H9 (cell line): ENCODE data around the gene FANK1. TPM values are rescaled to one million over a fixed set of nuclear protein-coding genes. Genes with fewer than 3 reads are reported as not detected.

ENCODE experiments used
- DNase-seq: peaks from one replicate; pipeline ENCODE4 v3.0.0-alpha.2; 2017
- H2AFZ ChIP-seq: one replicate; pipeline ENCODE4 v1.6.1; 2013; ENCODE audit warnings: mild to moderate bottlenecking, low read length, control low read depth, moderate library complexity
- H2AK5ac ChIP-seq: 2 replicates; pipeline ENCODE4 v1.6.1; 2013; ENCODE audit warnings: low read length, control low read depth, mixed read lengths; ENCODE audit not compliant: insufficient read length
- H2BK120ac ChIP-seq: one replicate; pipeline ENCODE4 v1.6.1; 2013; ENCODE audit warnings: low read depth, mild to moderate bottlenecking, low read length, control low read depth, inconsistent platforms; ENCODE audit not compliant: poor library complexity, severe bottlenecking
- H2BK12ac ChIP-seq: 2 replicates; pipeline ENCODE4 v1.6.1; 2013; ENCODE audit warnings: low read length, control low read depth, mixed read lengths, low read depth; ENCODE audit not compliant: insufficient read length
- H2BK15ac ChIP-seq: 2 replicates; pipeline ENCODE4 v1.6.1; 2013; ENCODE audit warnings: low read depth, low read length, control low read depth
- H2BK20ac ChIP-seq: one replicate; pipeline ENCODE4 v1.6.1; 2013; ENCODE audit warnings: low read depth, mild to moderate bottlenecking, low read length, control low read depth, inconsistent platforms; ENCODE audit not compliant: poor library complexity, severe bottlenecking
- H2BK5ac ChIP-seq: 2 replicates; pipeline ENCODE4 v1.6.1; 2013; ENCODE audit warnings: low read length, control low read depth, mixed read lengths; ENCODE audit not compliant: insufficient read length
- H3K14ac ChIP-seq: 2 replicates; pipeline ENCODE4 v1.6.1; 2013; ENCODE audit warnings: low read length, control low read depth; ENCODE audit not compliant: insufficient read depth
- H3K18ac ChIP-seq: 2 replicates; pipeline ENCODE4 v1.6.1; 2013; ENCODE audit warnings: low read depth, mild to moderate bottlenecking, mixed read lengths, low read length, control low read depth; ENCODE audit not compliant: insufficient read length
- H3K23ac ChIP-seq: 2 replicates; pipeline ENCODE4 v1.6.1; 2013; ENCODE audit warnings: low read length, control low read depth, mixed read lengths, low read depth; ENCODE audit not compliant: insufficient read length
- H3K23me2 ChIP-seq: 2 replicates; pipeline ENCODE4 v1.6.1; 2013; ENCODE audit warnings: low read depth, mild to moderate bottlenecking, mixed read lengths, low read length, control low read depth; ENCODE audit not compliant: insufficient read length, poor library complexity, severe bottlenecking
- H3K27ac ChIP-seq: 2 replicates; pipeline ENCODE4 v1.5.1; 2013; ENCODE audit warnings: low read length, control low read depth, mixed read lengths, low read depth; ENCODE audit not compliant: insufficient read length
- H3K27me3 ChIP-seq: 2 replicates; pipeline ENCODE4 v1.6.1; 2013; ENCODE audit warnings: low read length, control low read depth, inconsistent platforms; ENCODE audit not compliant: insufficient read depth
- H3K4ac ChIP-seq: 2 replicates; pipeline ENCODE4 v1.6.1; 2013; ENCODE audit warnings: low read depth, mild to moderate bottlenecking, control low read depth, inconsistent platforms, low read length, moderate library complexity
- H3K4me1 ChIP-seq: 2 replicates; pipeline ENCODE4 v1.6.1; 2013; ENCODE audit warnings: low read length, control low read depth, inconsistent platforms; ENCODE audit not compliant: insufficient read depth
- H3K4me2 ChIP-seq: 2 replicates; pipeline ENCODE4 v1.6.1; 2013; ENCODE audit warnings: low read length, control low read depth, mixed read lengths; ENCODE audit not compliant: insufficient read length, insufficient read depth
- H3K56ac ChIP-seq: 2 replicates; pipeline ENCODE4 v1.6.1; 2013; ENCODE audit warnings: low read depth, mild to moderate bottlenecking, mixed read lengths, low read length, control low read depth; ENCODE audit not compliant: insufficient read length
- H3K79me1 ChIP-seq: 2 replicates; pipeline ENCODE4 v1.6.1; 2013; ENCODE audit warnings: low read depth, mild to moderate bottlenecking, moderate library complexity, low read length, control low read depth, inconsistent platforms; ENCODE audit not compliant: insufficient read depth, poor library complexity, severe bottlenecking
- H3K79me2 ChIP-seq: 2 replicates; pipeline ENCODE4 v1.6.1; 2013; ENCODE audit warnings: low read length, control low read depth, inconsistent platforms; ENCODE audit not compliant: insufficient read depth
- H3K9ac ChIP-seq: 2 replicates; pipeline ENCODE4 v1.6.1; 2013; ENCODE audit warnings: low read length, control low read depth, mixed read lengths; ENCODE audit not compliant: insufficient read length; ENCODE audit errors: extremely low read depth
- H3K9me3 ChIP-seq: one replicate; pipeline ENCODE4 v1.6.1; 2013; ENCODE audit warnings: low read depth, low read length, inconsistent platforms; ENCODE audit not compliant: control insufficient read depth
- H3T11ph ChIP-seq: one replicate; pipeline ENCODE4 v1.6.1; 2013; ENCODE audit warnings: mild to moderate bottlenecking, low read length, control low read depth, inconsistent platforms
- H4K20me1 ChIP-seq: one replicate; pipeline ENCODE4 v1.6.1; 2013; ENCODE audit not compliant: control insufficient read depth, insufficient read length, insufficient read depth
- H4K5ac ChIP-seq: 2 replicates; pipeline ENCODE4 v1.6.1; 2013; ENCODE audit warnings: low read depth, mild to moderate bottlenecking, mixed read lengths, low read length, control low read depth; ENCODE audit not compliant: insufficient read length
- H4K8ac ChIP-seq: replicated peaks from 2 replicates; pipeline ENCODE4 v1.6.1; 2013; ENCODE audit warnings: low read length, control low read depth, mixed read lengths, low read depth; ENCODE audit not compliant: insufficient read length
- H4K91ac ChIP-seq: 2 replicates; pipeline ENCODE4 v1.6.1; 2013; ENCODE audit warnings: low read depth, mild to moderate bottlenecking, moderate library complexity, mixed read lengths, low read length, control low read depth; ENCODE audit not compliant: insufficient read length
- H3K27ac Mint-ChIP-seq, 3 experiments: 2 replicates in 2 of 3; 3 replicates in 1 of 3; pipeline ENCODE4 v1.8.0; 2020 to 2021; ENCODE audit warnings: mixed read lengths in 3 of 3, mild to moderate bottlenecking in 1 of 3, moderate library complexity in 1 of 3
- H3K27me3 Mint-ChIP-seq: 2 replicates; pipeline ENCODE4 v1.8.0; 2021; ENCODE audit warnings: low read depth, mild to moderate bottlenecking, moderate library complexity, mixed read lengths
- H3K36me3 Mint-ChIP-seq, 3 experiments: 2 replicates in 2 of 3; 3 replicates in 1 of 3; pipeline ENCODE4 v1.8.0; 2020 to 2021; ENCODE audit warnings: low read depth in 3 of 3, mixed read lengths in 3 of 3; ENCODE audit not compliant: insufficient read depth in 1 of 3
- H3K4me1 Mint-ChIP-seq, 2 experiments: 2 replicates each; pipeline ENCODE4 v1.8.0; 2020; ENCODE audit warnings: mixed read lengths in 2 of 2
- H3K4me3 Mint-ChIP-seq, 2 experiments: 2 replicates in 1 of 2; 3 replicates in 1 of 2; pipeline ENCODE4 v1.8.0; 2020 to 2021; ENCODE audit warnings: mild to moderate bottlenecking in 2 of 2, mixed read lengths in 2 of 2, moderate library complexity in 1 of 2
- H3K9me3 Mint-ChIP-seq, 2 experiments: 2 replicates in 1 of 2; 3 replicates in 1 of 2; pipeline ENCODE4 v1.8.0; 2020; ENCODE audit warnings: mild to moderate bottlenecking in 2 of 2, mixed read lengths in 2 of 2, moderate library complexity in 1 of 2
- CTCF ChIP-seq: fragments of 200-600 bp; sonication (generic); conservative IDR thresholded peaks from 3 replicates; pipeline ENCODE4 v1.8.0; 2021; ENCODE audit warnings: antibody characterized with exemption, mild to moderate bottlenecking
- whole genome bisulfite sequencing: extraction: QIAGEN DNeasy Blood & Tissue Kit; methylation state at CpG from one replicate; pipeline ENCODE4 v1.1.7; 2013; ENCODE audit warnings: missing lambda C conversion rate, low lambda C conversion rate, mixed read lengths; ENCODE audit not compliant: insufficient read length; ENCODE audit errors: extremely low coverage; 5-methylcytosine and 5-hydroxymethylcytosine counted together
- total RNA-seq: library from RNA; stranded (reverse); gene quantifications from 2 replicates; pipeline ENCODE4 v1.2.1, GENCODE V29; 2021

FANK1 gene
- total RNA-seq, 1 experiment from 2014 or later = 0.68 TPM

- Mint-ChIP-seq H3K4me1 (peaks cover 0 to 5% of the 10 kb centered on the region in 2 experiments; a peak in 1 of 4 replicates), H3K27me3 (no peaks in the 10 kb centered on the region), H3K9me3 (no peaks in the 10 kb centered on the region), H3K36me3 (peaks cover 3 to 12% (median 7%) of the 10 kb centered on the region in 3 experiments; a peak in 5 of 7 replicates), H3K4me3 (no peak overlapping the region), H3K27ac (no peak overlapping the region)
- H3K4me1 ChIP-seq = no peaks in the 10 kb centered on the region
- no peak overlapping the region for H3K56ac ChIP-seq
- H3K27me3 ChIP-seq = no peaks in the 10 kb centered on the region
- H2BK5ac ChIP-seq = no peak overlapping the region
- H4K5ac ChIP-seq = no peak overlapping the region
- H2AK5ac ChIP-seq = no peak overlapping the region
- H3K23ac ChIP-seq = no peak overlapping the region
- no peak overlapping the region for H3K4ac ChIP-seq
- H2BK120ac ChIP-seq = no peak overlapping the region
- no peak overlapping the region for H3K18ac ChIP-seq
- WGBS = no CpG with 5 or more reads among the region's 7 CpGs
- no peak overlapping the region for H4K8ac ChIP-seq
- no peak overlapping the region for H3K27ac ChIP-seq
- H2BK15ac ChIP-seq = no peak overlapping the region
- H2BK20ac ChIP-seq = no peak overlapping the region
- no peak overlapping the region for H3K14ac ChIP-seq
- no peaks in the 10 kb centered on the region for H3K79me1 ChIP-seq
- TF ChIP-seq CTCF = peak; percentile 93
- H4K91ac ChIP-seq = no peak overlapping the region
- no peak for DNase-seq
- no peaks in the 10 kb centered on the region for H3K23me2 ChIP-seq
- H2AFZ ChIP-seq = no peak overlapping the region
- no peak overlapping the region for H2BK12ac ChIP-seq
- H3K9ac ChIP-seq = no peak overlapping the region
- H3K9me3 ChIP-seq = no peaks in the 10 kb centered on the region
- H3K4me2 ChIP-seq = no peak overlapping the region
- H4K20me1 ChIP-seq = no peaks in the 10 kb centered on the region
- no peak overlapping the region for H3T11ph ChIP-seq
- H3K79me2 ChIP-seq = no peaks in the 10 kb centered on the region
Measured at GRCh38 chr10:125868372-125868975, 27.9 kb upstream of the FANK1 start.
